ENCODE measurements around the gene TMEM178A. TPM values are rescaled to one million over a fixed set of nuclear protein-coding genes. Genes with fewer than 3 reads are reported as not detected.

Gene TMEM178A
- total and polyA plus RNA-seq, 2 of the 4 experiments (the other 2 are of a cell fraction): 0.18 to 1.8 TPM

- CTCF ChIA-PET: no interaction called here
- no peak overlapping the region for H4K8ac ChIP-seq (ENCODE audit: low read depth in 2 of 2, low read length in 2 of 2)
- dilution Hi-C loops (cut with HindIII; ENCODE audit: low sequenced_read_pairs, unreplicated experiment): no loop called here
- no peaks in the 10 kb centered on the region for H3K79me1 ChIP-seq (ENCODE audit: low read depth in 1 of 2, low read length in 2 of 2)
- H3K14ac ChIP-seq (replicated peaks; ENCODE audit: low read depth, low read length): no peak overlapping the region
- H3K56ac ChIP-seq (ENCODE audit: extremely low read depth, insufficient read depth, low read length): no peak overlapping the region
- ATAC-seq (ENCODE audit: low read depth): no peak
- H3K9me1 ChIP-seq (ENCODE audit: insufficient read depth, low read length): no peaks in the 10 kb centered on the region
- no peak overlapping the region for H2BK120ac ChIP-seq (ENCODE audit: low read depth, low read length)
- H3K4me1 ChIP-seq (ENCODE audit: control insufficient read depth, insufficient read depth, low read length): peaks cover 13% of the 10 kb centered on the region
- no TSS peak for BruUV-seq (replicated peaks)
- no peak overlapping the region for H4K91ac ChIP-seq (ENCODE audit: insufficient read depth, low read depth, low read length)
- H2AFZ ChIP-seq (replicated peaks; ENCODE audit: low read length, poor library complexity): no peak overlapping the region
- in situ Hi-C loops (cut with MboI; ENCODE audit: low sequenced_read_pairs): no loop called here
- WGBS, 2 experiments (ENCODE audit: extremely low coverage in 2 of 2, insufficient read length in 1 of 2): 52% methylated on average over 19 of the region's 26 CpGs; no CpG with 5 or more reads in 1 of the 2 experiments
- H3K36me3 ChIP-seq (ENCODE audit: control insufficient read depth, insufficient read depth, low read length): no peaks in the 10 kb centered on the region
- no peak overlapping the region for H2AK5ac ChIP-seq (ENCODE audit: low read depth, low read length)
- DNase-seq: no peak
- POLR2A ChIA-PET (ENCODE audit: unreplicated experiment): no interaction called here
- peaks cover 2% of the 10 kb centered on the region; the same call in 1 of the 2 replicates for H3K9me3 ChIP-seq (ENCODE audit: control insufficient read depth, insufficient read depth, low read length)
- no peak overlapping the region for H2BK15ac ChIP-seq (ENCODE audit: low read depth, low read length)
- H3K9ac ChIP-seq (ENCODE audit: low read depth, low read length): no peak overlapping the region
- no peak overlapping the region for H3K18ac ChIP-seq (ENCODE audit: low read depth, low read length)
- intact Hi-C loops (cut with micrococcal nuclease): no loop called here
- no peak overlapping the region for H3K4me2 ChIP-seq (ENCODE audit: low read depth, low read length)
- no peak overlapping the region for H4K5ac ChIP-seq (ENCODE audit: low read depth, low read length)
- peaks cover 46% of the 10 kb centered on the region for H3K27me3 ChIP-seq (ENCODE audit: control insufficient read depth, insufficient read depth, low read length)
- no peak overlapping the region for H3K23ac ChIP-seq (ENCODE audit: low read depth, low read length)
- H2AK9ac ChIP-seq (replicated peaks; ENCODE audit: low read depth, low read length, poor library complexity): no peak overlapping the region
- H4K20me1 ChIP-seq (ENCODE audit: insufficient read depth, low read length): no peaks in the 10 kb centered on the region
- H2BK20ac ChIP-seq (ENCODE audit: low read depth, low read length): no peak overlapping the region
- H3K27ac ChIP-seq (ENCODE audit: insufficient read depth, low read length): no peak overlapping the region
- H3K4ac ChIP-seq (ENCODE audit: low read depth, low read length): no peak overlapping the region
- no peak for TF ChIP-seq MAZ (IDR thresholded peaks at IDR 0.05; ENCODE audit: borderline replicate concordance, low read depth, low read length)
- TF ChIP-seq POLR2A (IDR thresholded peaks at IDR 0.05; ENCODE audit: low read depth, low read length): no peak
- TF ChIP-seq BHLHE40 (IDR thresholded peaks at IDR 0.05; ENCODE audit: low read depth, low read length): no peak
- TF ChIP-seq NFE2L2 (IDR thresholded peaks at IDR 0.05; ENCODE audit: low read depth, low read length): no peak
- no peak for TF ChIP-seq SMC3 (IDR thresholded peaks at IDR 0.05; ENCODE audit: low read depth, low read length)
- TF ChIP-seq RFX5 (IDR thresholded peaks at IDR 0.05; ENCODE audit: low read depth, low read length): no peak
- no peak for TF ChIP-seq CTCF (conservative IDR thresholded peaks at IDR 0.05; ENCODE audit: low read depth, low read length)
- TF ChIP-seq CHD1 (IDR thresholded peaks at IDR 0.05; ENCODE audit: low read depth, low read length): no peak
- no peak overlapping the region for H2BK5ac ChIP-seq (ENCODE audit: low read depth, low read length, poor library complexity, severe bottlenecking)
- no peak overlapping the region for H3K4me3 ChIP-seq (ENCODE audit: insufficient read depth, low read depth, low read length)
Measured at GRCh38 chr2:39664888-39665591, 677 bp upstream of the TMEM178A start.

Measured in IMR-90 (cell line).